Smooth muscle cell (in vitro differentiated cells): ENCODE results near the gene GAS5. TPM values are rescaled to one million over a fixed set of nuclear protein-coding genes. Genes with fewer than 3 reads are reported as not detected.
A peak's percentile ranks its signal among the peaks of the same experiment; 100 is the strongest.

ENCODE experiments used
- DNase-seq: peaks from one replicate; lab custom pipeline; 2025; ENCODE audit not compliant: unreplicated experiment; lab: John Stamatoyannopoulos, UW
- H2AFZ ChIP-seq: fragments of 200-600 bp; sonication (generic); 2 replicates; pipeline ENCODE4 v1.6.0; 2016; ENCODE audit warnings: antibody characterized with exemption, low read depth, mild to moderate bottlenecking
- H3F3A ChIP-seq: fragments of 200-600 bp; sonication (generic); 2 replicates; pipeline ENCODE4 v1.6.0; 2017; ENCODE audit warnings: antibody characterized with exemption, low read depth
- H3K27ac ChIP-seq: fragments of 200-600 bp; sonication (generic); 2 replicates; pipeline ENCODE4 v1.5.1; 2016; ENCODE audit warnings: low read depth, mild to moderate bottlenecking
- H3K27me3 ChIP-seq: fragments of 200-600 bp; sonication (generic); 2 replicates; pipeline ENCODE4 v1.6.1; 2016; ENCODE audit warnings: low read depth, mild to moderate bottlenecking
- H3K36me3 ChIP-seq: fragments of 200-600 bp; sonication (generic); 2 replicates; pipeline ENCODE4 v1.5.1; 2016; ENCODE audit warnings: low read depth
- H3K4me1 ChIP-seq: fragments of 200-600 bp; sonication (generic); 2 replicates; pipeline ENCODE4 v1.5.1; 2016; ENCODE audit warnings: low read depth
- H3K4me2 ChIP-seq: fragments of 200-600 bp; sonication (generic); 2 replicates; pipeline ENCODE4 v1.6.0; 2016; ENCODE audit warnings: mild to moderate bottlenecking
- H3K4me3 ChIP-seq: fragments of 200-600 bp; sonication (generic); 2 replicates; pipeline ENCODE4 v1.5.1; 2016; ENCODE audit warnings: mild to moderate bottlenecking
- H3K79me2 ChIP-seq: fragments of 200-600 bp; sonication (generic); 2 replicates; pipeline ENCODE4 v1.6.0; 2016; ENCODE audit warnings: low read depth, mild to moderate bottlenecking
- H3K9ac ChIP-seq: fragments of 200-600 bp; sonication (generic); 2 replicates; pipeline ENCODE4 v1.6.0; 2016; ENCODE audit warnings: low read depth
- H3K9me3 ChIP-seq: fragments of 200-600 bp; sonication (generic); replicated peaks from 2 replicates; pipeline ENCODE4 v1.5.1; 2016; ENCODE audit warnings: low read depth
- H4K20me1 ChIP-seq: fragments of 200-600 bp; sonication (generic); 2 replicates; pipeline ENCODE4 v1.6.0; 2016; ENCODE audit warnings: low read depth
- CTCF ChIP-seq: fragments of 200-600 bp; sonication (generic); IDR thresholded peaks from 2 replicates; pipeline ENCODE4 v1.5.1; 2017; ENCODE audit warnings: borderline replicate concordance, mild to moderate bottlenecking, antibody characterized with exemption; ENCODE audit not compliant: insufficient read depth, poor library complexity, severe bottlenecking
- WGBS: methylation state at CpG from one replicate; pipeline ENCODE4 v1.1.7; 2016; ENCODE audit warnings: low lambda C conversion rate; 5-methylcytosine and 5-hydroxymethylcytosine counted together
- polyA plus RNA-seq: library from polyadenylated mRNA; unstranded; fragments of >200 nt; fragmentation: Nextera tagmentation; extraction: Ambion mirVana; gene quantifications from 2 replicates; pipeline ENCODE4 v1.2.1, GENCODE V29; 2016
- total RNA-seq: library from RNA; depleted of rRNA; stranded (reverse); fragments of >200 nt; gene quantifications from 2 replicates; pipeline ENCODE4 v1.2.3, GENCODE V29; 2014

The GAS5 gene
- total and polyA plus RNA-seq, 2 experiments from 2014 or later = 104 to 276 TPM

- Histone ChIP-seq H4K20me1 (no peaks in the 10 kb centered on the region), H3K36me3 (no peaks in the 10 kb centered on the region), H3K9ac (no peak overlapping the region), H3K4me3 (no peak overlapping the region), H3F3A (no peaks in the 10 kb centered on the region), H2AFZ (no peak overlapping the region), H3K4me2 (no peak overlapping the region), H3K79me2 (no peaks in the 10 kb centered on the region), H3K27me3 (no peaks in the 10 kb centered on the region), H3K4me1 (no peaks in the 10 kb centered on the region), H3K9me3 (no peaks in the 10 kb centered on the region), H3K27ac (no peak overlapping the region)
- no peak for DNase-seq
- WGBS = 81% methylated on average over 13 of the region's 13 CpGs
- TF ChIP-seq CTCF = peak; percentile 43
Observed at GRCh38 chr1:173914366-173914871, 46.6 kb upstream of the GAS5 start.

GRCh38 chr1:173913111-173913510, 45.3 kb upstream of the GAS5 start:
- H3K27me3 ChIP-seq = no peaks in the 10 kb centered on the region

GRCh38 chr1:173903827-173904531, 36.2 kb upstream of the GAS5 start:
- Histone ChIP-seq H3K4me2 (no peak overlapping the region), H3K9me3 (no peaks in the 10 kb centered on the region), H2AFZ (no peak overlapping the region), H3K36me3 (no peaks in the 10 kb centered on the region), H3K27me3 (no peaks in the 10 kb centered on the region), H4K20me1 (no peaks in the 10 kb centered on the region), H3K9ac (no peak overlapping the region), H3F3A (no peaks in the 10 kb centered on the region), H3K4me1 (no peaks in the 10 kb centered on the region), H3K4me3 (no peak overlapping the region), H3K27ac (no peak overlapping the region), H3K79me2 (no peaks in the 10 kb centered on the region)
- no peak for DNase-seq
- 97% methylated on average over 6 of the region's 6 CpGs for WGBS
- TF ChIP-seq CTCF = no peak

More at GRCh38 chr1:173913111-173913510, 45.3 kb upstream of the GAS5 start:
- Histone ChIP-seq H4K20me1 (no peaks in the 10 kb centered on the region), H3K79me2 (no peaks in the 10 kb centered on the region), H3K4me2 (no peak overlapping the region), H3F3A (no peaks in the 10 kb centered on the region), H3K27ac (no peak overlapping the region), H3K4me3 (no peak overlapping the region), H3K9me3 (no peaks in the 10 kb centered on the region), H3K9ac (no peak overlapping the region), H3K4me1 (no peaks in the 10 kb centered on the region), H3K36me3 (no peaks in the 10 kb centered on the region), H2AFZ (no peak overlapping the region)
- TF ChIP-seq CTCF = no peak
- no peak for DNase-seq
- WGBS = 93% methylated on average over 3 of the region's 3 CpGs

GRCh38 chr1:173900992-173901391, 33.2 kb upstream of the GAS5 start:
- Histone ChIP-seq H4K20me1 (no peaks in the 10 kb centered on the region), H3K9ac (no peak overlapping the region), H3K79me2 (no peaks in the 10 kb centered on the region), H3K4me1 (no peaks in the 10 kb centered on the region), H2AFZ (no peak overlapping the region), H3F3A (no peaks in the 10 kb centered on the region), H3K27me3 (no peaks in the 10 kb centered on the region), H3K9me3 (no peaks in the 10 kb centered on the region), H3K36me3 (no peaks in the 10 kb centered on the region), H3K4me3 (no peak overlapping the region), H3K4me2 (no peak overlapping the region), H3K27ac (no peak overlapping the region)
- WGBS = 13% methylated on average over 3 of the region's 3 CpGs
- no peak for DNase-seq
- no peak for TF ChIP-seq CTCF
